HepG2 (cell line): ENCODE measurements around the gene PRSS8. TPM values are rescaled to one million over a fixed set of nuclear protein-coding genes. Genes with fewer than 3 reads are reported as not detected.
A peak's percentile ranks its signal among the peaks of the same experiment; 100 is the strongest.

Experiments used
- AHDC1 ChIP-seq: sonication (generic); formaldehyde crosslinking; IDR thresholded peaks from 2 replicates; pipeline ENCODE4 v1.5.1; 2020; ENCODE audit warnings: mild to moderate bottlenecking, missing genetic modification reagents, borderline replicate concordance
- DDIT3 ChIP-seq: sonication (generic); formaldehyde crosslinking; IDR thresholded peaks from 2 replicates; pipeline ENCODE4 v1.4.0; 2020; ENCODE audit warnings: mild to moderate bottlenecking, missing genetic modification reagents
- FOXP4 ChIP-seq: sonication (generic); formaldehyde crosslinking; IDR thresholded peaks from 2 replicates; pipeline ENCODE4 v1.4.0; 2020; ENCODE audit warnings: missing genetic modification reagents
- FUBP1 ChIP-seq: sonication (generic); formaldehyde crosslinking; IDR thresholded peaks from 2 replicates; pipeline ENCODE4 v1.5.1; 2020; ENCODE audit warnings: missing genetic modification reagents, mild to moderate bottlenecking, borderline replicate concordance
- KLF13 ChIP-seq: sonication (generic); formaldehyde crosslinking; IDR thresholded peaks from 2 replicates; pipeline ENCODE4 v1.4.0; 2020; ENCODE audit warnings: mild to moderate bottlenecking, missing genetic modification reagents
- TBX2 ChIP-seq: sonication (generic); formaldehyde crosslinking; IDR thresholded peaks from 2 replicates; pipeline ENCODE4 v1.5.0; 2020; ENCODE audit warnings: missing genetic modification reagents, mild to moderate bottlenecking, borderline replicate concordance
- ZBTB33 ChIP-seq: sonication (generic); formaldehyde crosslinking; IDR thresholded peaks from 2 replicates; pipeline ENCODE4 v1.4.0; 2020; ENCODE audit warnings: missing genetic modification reagents
- ZBTB44 ChIP-seq: sonication (generic); formaldehyde crosslinking; IDR thresholded peaks from 2 replicates; pipeline ENCODE4 v1.4.0; 2020; ENCODE audit warnings: missing genetic modification reagents
- ZEB1 ChIP-seq: IDR thresholded peaks from 2 replicates; pipeline ENCODE4 v1.6.1; 2012; ENCODE audit warnings: mild to moderate bottlenecking, low read depth, inconsistent platforms; ENCODE audit not compliant: insufficient replicate concordance
- ZNF12 ChIP-seq: sonication (generic); formaldehyde crosslinking; IDR thresholded peaks from 2 replicates; pipeline ENCODE4 v1.5.0; 2020; ENCODE audit warnings: missing genetic modification reagents
- ZNF33A ChIP-seq: sonication (generic); formaldehyde crosslinking; IDR thresholded peaks from 2 replicates; pipeline ENCODE4 v1.5.1; 2020; ENCODE audit warnings: missing genetic modification reagents, mild to moderate bottlenecking, moderate library complexity, borderline replicate concordance
- ZZZ3 ChIP-seq: sonication (generic); formaldehyde crosslinking; IDR thresholded peaks from 2 replicates; pipeline ENCODE4 v1.4.0; 2020; ENCODE audit warnings: missing genetic modification reagents, mild to moderate bottlenecking, borderline replicate concordance
- polyA plus RNA-seq, 8 experiments: library from polyadenylated mRNA; depleted of rRNA in 3 of 8; stranded (reverse) in 7 of 8; unstranded in 1 of 8; fragments of >200 nt; fragmentation: Illumina TruSeq in 4 of 8; extraction: Trizol in 4 of 8; gene quantifications; 2 replicates each; pipeline versions ENCODE4 v1.2.1 to v1.2.3, GENCODE V29; 2011 to 2016; ENCODE audit warnings: low read depth in 4 of 8, missing spikeins in 1 of 8, mixed read lengths in 1 of 8; ENCODE audit not compliant: insufficient read depth in 1 of 8
- total RNA-seq, 5 experiments: library from RNA; depleted of rRNA; stranded (reverse); fragments of >200 nt; fragmentation: Illumina TruSeq; extraction: Trizol; gene quantifications; 2 replicates each; pipeline ENCODE4 v1.2.3, GENCODE V29; 2016; ENCODE audit warnings: low read depth in 1 of 5

The PRSS8 gene
- total and polyA plus RNA-seq, 2 of the 13 experiments (the other 11 are each of a cell fraction or from before 2014, with no cell fraction given), result 2.6 to 7.2 TPM

GRCh38 chr16:31113121-31114120 is 22.1 kb downstream of the PRSS8 start (continued):
- TF ChIP-seq AHDC1 (CRISPR knock-in tag) (0 out of 2 replicates have a peak, but pooled peaks have one; percentile 26), DDIT3 (no peak), FUBP1 (no peak), ZZZ3 (CRISPR knock-in tag) (no peak), TBX2 (CRISPR knock-in tag) (0 out of 2 replicates have a peak, but pooled peaks have one; percentile 5), FOXP4 (CRISPR knock-in tag) (no peak), ZBTB44 (CRISPR knock-in tag) (no peak), ZBTB33 (CRISPR knock-in tag) (0 out of 2 replicates have a peak, but pooled peaks have one; percentile 13), ZEB1 (no peak), KLF13 (0 out of 2 replicates have a peak, but pooled peaks have one; percentile 4), ZNF33A (CRISPR knock-in tag) (no peak), ZNF12 (CRISPR knock-in tag) (peak; percentile 87; the same call in 1 of the 2 replicates)
